ENCODE results near the gene KIFBP. TPM values are rescaled to one million over a fixed set of nuclear protein-coding genes. Genes with fewer than 3 reads are reported as not detected.

KIFBP gene
- polyA plus RNA-seq, 1 of the 3 experiments (the other 2 are of a cell fraction) = 16.9 TPM

GRCh38 chr10:69045441-69046300, 57.1 kb downstream of the KIFBP start (continued):
- no peak for TF ChIP-seq SIN3A (IDR thresholded peaks at IDR 0.05; ENCODE audit: borderline replicate concordance, low read depth, low read length)
- no peak for TF ChIP-seq MEF2A (IDR thresholded peaks at IDR 0.05; ENCODE audit: borderline replicate concordance, low read depth)
- TF ChIP-seq RAD21 (IDR thresholded peaks at IDR 0.05; ENCODE audit: low read length) = no peak

GRCh38 chr10:69047111-69047832, 58.7 kb downstream of the KIFBP start:
- H3K9me2 ChIP-seq = no peaks in the 10 kb centered on the region
- no peak overlapping the region for H3K4me3 ChIP-seq (ENCODE audit: low read depth in 2 of 2, low read length in 1 of 2)
- no peaks in the 10 kb centered on the region for H3K4me1 ChIP-seq (ENCODE audit: control insufficient read depth in 1 of 2, insufficient read depth in 2 of 2, low read depth in 1 of 2, low read length in 1 of 2)
- no peaks in the 10 kb centered on the region for H3F3A ChIP-seq (replicated peaks; ENCODE audit: insufficient read depth)
- no peaks in the 10 kb centered on the region for H3K9me3 ChIP-seq
- H3K9ac ChIP-seq = no peak overlapping the region
- H3K36me3 ChIP-seq (replicated peaks in 1 of 2; ENCODE audit: control insufficient read depth in 1 of 2, insufficient read depth in 2 of 2, low read length in 1 of 2) = no peaks in the 10 kb centered on the region
- CTCF ChIA-PET = no interaction called here
- H3K4me2 ChIP-seq = no peak overlapping the region
- H3K27me3 ChIP-seq (ENCODE audit: insufficient read depth) = no peaks in the 10 kb centered on the region
- no peaks in the 10 kb centered on the region for H4K20me1 ChIP-seq (ENCODE audit: insufficient read depth)
- TF ChIP-seq MEF2A (IDR thresholded peaks at IDR 0.05; ENCODE audit: borderline replicate concordance, low read depth) (no peak), FOXJ3 (CRISPR knock-in tag; IDR thresholded peaks at IDR 0.05) (no peak), REST (IDR thresholded peaks at IDR 0.05; ENCODE audit: low read depth, low read length) (no peak), EP300 (IDR thresholded peaks at IDR 0.05; ENCODE audit: borderline replicate concordance in 1 of 2, low read depth in 1 of 2, low read length in 1 of 2) (no peak), CTCF (IDR thresholded peaks at IDR 0.05) (no peak), CHD2 (IDR thresholded peaks at IDR 0.05; ENCODE audit: low read length, partially characterized antibody) (no peak), PBX3 (IDR thresholded peaks at IDR 0.05) (no peak), USF2 (IDR thresholded peaks at IDR 0.05; ENCODE audit: borderline replicate concordance, low read depth, low read length) (no peak), ZBTB33 (IDR thresholded peaks at IDR 0.05; ENCODE audit: borderline replicate concordance, low read depth) (no peak), EZH2phosphoT487 (IDR thresholded peaks at IDR 0.05; ENCODE audit: borderline replicate concordance, low read depth) (no peak), NFIC (IDR thresholded peaks at IDR 0.05; ENCODE audit: borderline replicate concordance) (no peak), RAD21 (IDR thresholded peaks at IDR 0.05; ENCODE audit: low read length) (no peak), JUND (IDR thresholded peaks at IDR 0.05) (no peak), SIN3A (IDR thresholded peaks at IDR 0.05; ENCODE audit: borderline replicate concordance, low read depth, low read length) (no peak), TAF1 (IDR thresholded peaks at IDR 0.05; ENCODE audit: borderline replicate concordance, low read depth, low read length) (no peak)
- H3K27ac ChIP-seq (ENCODE audit: low read depth in 2 of 2, low read length in 1 of 2) = no peak overlapping the region
- no peaks in the 10 kb centered on the region for H3K79me2 ChIP-seq (ENCODE audit: insufficient read depth)
- POLR2A ChIA-PET = no interaction called here
- 78% methylated on average over 4 of the region's 4 CpGs for WGBS (ENCODE audit: low lambda C conversion rate)
- no peak for DNase-seq
- H2AFZ ChIP-seq (ENCODE audit: low read depth) = no peak overlapping the region
